ENCODE results near the gene HMBS.

- TF ChIP-seq CTCF (IDR thresholded peaks at IDR 0.05; ENCODE audit: insufficient read depth, low read length) = no peak
- no peak for TF ChIP-seq REST (IDR thresholded peaks at IDR 0.05; ENCODE audit: insufficient replicate concordance, low read depth)
- no peak for TF ChIP-seq POLR2AphosphoS5 (IDR thresholded peaks at IDR 0.05; ENCODE audit: low read depth)
Measured at GRCh38 chr11:119056421-119056999, 28.2 kb upstream of the HMBS start.

Measured in HL-60 (cell line).